Astrocyte of the spinal cord (primary cell): Measurements from ENCODE around the gene PKNOX2.
A peak's percentile ranks its signal among the peaks of the same experiment; 100 is the strongest.

Experiments
- DNase-seq: peaks from one replicate; pipeline ENCODE4 v3.0.0; 2011; ENCODE audit warnings: low read depth, low spot score
- H3K4me3 ChIP-seq: 2 replicates; pipeline ENCODE4 v1.5.1; 2011; ENCODE audit warnings: low read depth, mild to moderate bottlenecking, low read length, moderate library complexity
- CTCF ChIP-seq: IDR thresholded peaks from 2 replicates; pipeline ENCODE4 v1.5.1; 2012; ENCODE audit warnings: low read depth, mild to moderate bottlenecking, low read length, inconsistent platforms
- in situ Hi-C: cut with HindIII; loops from 2 replicates; pipeline ENCODE4 v1.10.0; 2017; ENCODE audit warnings: low sequenced_read_pairs

Gene PKNOX2

GRCh38 chr11:125250318-125251213 is 86.0 kb downstream of the PKNOX2 start:
- H3K4me3 ChIP-seq: no peak overlapping the region
- DNase-seq: peak; percentile 18
- TF ChIP-seq CTCF: no peak
- in situ Hi-C loops: no loop called here

- no peak overlapping the region for H3K4me3 ChIP-seq
- TF ChIP-seq CTCF: no peak
- no peak for DNase-seq
- in situ Hi-C loops: no loop called here
Measured at GRCh38 chr11:125251214-125251545, 86.6 kb downstream of the PKNOX2 start.

GRCh38 chr11:125251956-125252355 is 87.4 kb downstream of the PKNOX2 start:
- in situ Hi-C loops: no loop called here
- DNase-seq: no peak
- TF ChIP-seq CTCF: no peak
- no peak overlapping the region for H3K4me3 ChIP-seq

DNA sequence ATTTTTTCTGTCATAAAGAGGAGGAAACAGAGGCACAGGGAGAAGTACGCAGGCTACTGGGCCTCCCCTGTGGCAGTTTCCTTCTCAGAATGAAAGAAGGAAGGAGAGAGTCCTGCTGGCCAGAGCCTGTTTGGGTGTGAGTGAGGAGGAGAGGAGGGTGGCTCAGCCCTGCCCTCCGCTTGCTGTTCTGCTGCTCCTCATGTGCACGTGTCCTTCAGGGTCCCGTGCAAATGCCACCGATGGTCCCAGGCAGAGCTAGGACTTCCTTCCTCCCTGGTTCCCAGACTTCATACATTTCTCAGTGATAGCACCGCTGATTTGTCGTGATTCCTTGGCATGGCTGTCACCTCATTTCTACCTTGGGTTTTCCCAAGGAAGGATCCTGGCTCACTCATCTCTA is 88.7 kb downstream of the PKNOX2 start:
- in situ Hi-C loops: no loop called here
- no peak overlapping the region for H3K4me3 ChIP-seq
- DNase-seq: no peak
- TF ChIP-seq CTCF: no peak

- DNase-seq: no peak
- H3K4me3 ChIP-seq: no peak overlapping the region
- in situ Hi-C loops: no loop called here
- TF ChIP-seq CTCF: no peak
Measured at GRCh38 chr11:125253795-125254525, 89.4 kb downstream of the PKNOX2 start.

DNA sequence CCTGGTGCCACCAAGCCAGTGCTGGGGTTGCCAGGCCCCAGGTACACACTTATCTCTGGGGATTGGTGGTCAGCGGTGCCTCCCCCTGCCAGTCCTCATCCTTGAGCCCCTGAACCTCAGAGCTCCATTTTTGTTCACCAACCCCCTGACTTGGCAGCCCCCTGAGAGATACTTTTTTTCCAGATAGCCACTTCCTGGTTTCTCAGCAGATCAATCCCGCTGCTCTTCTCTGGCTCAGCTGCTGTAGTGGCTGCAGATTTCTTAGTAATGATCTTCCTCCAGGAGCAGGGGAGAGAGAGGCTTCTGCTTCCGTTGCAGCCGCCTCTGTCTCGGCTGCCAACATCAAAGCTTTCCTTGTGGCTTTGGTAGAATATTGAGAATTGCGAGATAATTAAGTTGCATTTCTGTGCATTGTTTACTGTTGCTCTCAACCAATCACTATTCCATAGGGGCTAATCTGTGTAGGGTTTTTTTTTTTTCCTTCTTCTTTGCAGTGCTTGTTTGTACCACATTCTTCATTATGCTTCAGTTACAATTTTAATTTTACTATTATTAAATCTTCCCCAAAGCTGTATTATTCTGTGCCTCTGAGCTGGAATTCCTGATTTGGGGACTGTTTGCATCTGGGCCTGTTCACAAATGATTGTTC is 92.1 kb downstream of the PKNOX2 start:
- no peak overlapping the region for H3K4me3 ChIP-seq
- no peak for DNase-seq
- in situ Hi-C loops: no loop called here
- TF ChIP-seq CTCF: no peak
